Neural cell (in vitro differentiated cells): Measurements from ENCODE around the gene MED13L. TPM values are rescaled to one million over a fixed set of nuclear protein-coding genes. Genes with fewer than 3 reads are reported as not detected.

ENCODE experiments used
- H2AFZ ChIP-seq: fragments of 200-600, 300-800 bp; sonication (generic), shearing (Covaris generic); 2 replicates; pipeline ENCODE4 v1.6.0; 2014; ENCODE audit warnings: low read depth, mild to moderate bottlenecking, antibody characterized with exemption, low read length, moderate library complexity
- H3F3A ChIP-seq: fragments of 200-600 bp; shearing (Covaris generic); 2 replicates; pipeline ENCODE4 v1.6.1; 2016; ENCODE audit warnings: mild to moderate bottlenecking, moderate library complexity, mixed read lengths, antibody characterized with exemption, low read length; ENCODE audit not compliant: insufficient read depth, poor library complexity, severe bottlenecking
- H3K27ac ChIP-seq: fragments of 200-600, 300-800 bp; sonication (generic), shearing (Covaris generic); 2 replicates; pipeline ENCODE4 v1.5.1; 2014; ENCODE audit warnings: mild to moderate bottlenecking, low read length, moderate library complexity
- H3K27me3 ChIP-seq: fragments of 300-800, 200-600 bp; sonication (generic), shearing (Covaris generic); 2 replicates; pipeline ENCODE4 v1.6.0; 2014; ENCODE audit warnings: mild to moderate bottlenecking, low read depth, low read length, moderate library complexity; ENCODE audit not compliant: insufficient read depth
- H3K36me3 ChIP-seq: fragments of 300-800, 200-600 bp; sonication (generic), shearing (Covaris generic); 2 replicates; pipeline ENCODE4 v1.5.1; 2014; ENCODE audit warnings: mild to moderate bottlenecking, antibody characterized with exemption, low read length, moderate library complexity; ENCODE audit not compliant: insufficient read depth
- H3K4me2 ChIP-seq: fragments of 300-800, 200-600 bp; sonication (generic), shearing (Covaris generic); 2 replicates; pipeline ENCODE4 v1.6.0; 2014; ENCODE audit warnings: mild to moderate bottlenecking, low read length
- H3K4me3 ChIP-seq: fragments of 300-800, 200-600 bp; sonication (generic), shearing (Covaris generic); 2 replicates; pipeline ENCODE4 v1.5.1; 2014; ENCODE audit warnings: mild to moderate bottlenecking, low read length, moderate library complexity
- H3K79me2 ChIP-seq: fragments of 200-600 bp; shearing (Covaris generic); replicated peaks from 2 replicates; pipeline ENCODE4 v1.6.0; 2014; ENCODE audit warnings: mild to moderate bottlenecking, low read length, moderate library complexity; ENCODE audit not compliant: insufficient read depth
- H3K9ac ChIP-seq: fragments of 300-800, 200-600 bp; sonication (generic), shearing (Covaris generic); 2 replicates; pipeline ENCODE4 v1.6.1; 2016; ENCODE audit warnings: mild to moderate bottlenecking, low read length, mixed read lengths
- H3K9me2 ChIP-seq: fragments of 200-600 bp; shearing (Covaris generic); 2 replicates; pipeline ENCODE4 v1.6.1; 2016; ENCODE audit warnings: mild to moderate bottlenecking, low read length, mixed read lengths; ENCODE audit not compliant: insufficient read depth
- H3K9me3 ChIP-seq: fragments of 200-600, 300-800 bp; sonication (generic), shearing (Covaris generic); 2 replicates; pipeline ENCODE4 v1.6.1; 2016; ENCODE audit warnings: mild to moderate bottlenecking, mixed run types, low read length, moderate library complexity, mixed read lengths
- H4K20me1 ChIP-seq: fragments of 200-600 bp; shearing (Covaris generic); 2 replicates; pipeline ENCODE4 v1.6.1; 2016; ENCODE audit warnings: mild to moderate bottlenecking, mixed run types; ENCODE audit not compliant: insufficient read depth
- EP300 ChIP-seq: fragments of 450-650 bp; conservative IDR thresholded peaks from 2 replicates; pipeline ENCODE4 v1.6.1; 2014; ENCODE audit warnings: antibody characterized with exemption, mild to moderate bottlenecking, moderate library complexity; ENCODE audit not compliant: poor library complexity, severe bottlenecking
- EZH2 ChIP-seq: fragments of 200-600, 300-800 bp; shearing (Covaris generic), sonication (generic); IDR thresholded peaks from 2 replicates; pipeline ENCODE4 v1.6.1; 2014; ENCODE audit warnings: antibody characterized with exemption, low read length, borderline replicate concordance, mild to moderate bottlenecking; ENCODE audit not compliant: insufficient read depth, poor library complexity, severe bottlenecking
- MXI1 ChIP-seq: fragments of 450-650 bp; conservative IDR thresholded peaks from 2 replicates; pipeline ENCODE4 v1.6.1; 2014; ENCODE audit warnings: antibody characterized with exemption, mild to moderate bottlenecking; ENCODE audit not compliant: poor library complexity, severe bottlenecking
- POLR2AphosphoS5 ChIP-seq: IDR thresholded peaks from 2 replicates; pipeline ENCODE4 v1.6.1; 2012
- RAD21 ChIP-seq: fragments of 450-650 bp; conservative IDR thresholded peaks from 2 replicates; pipeline ENCODE4 v1.6.1; 2014; ENCODE audit warnings: antibody characterized with exemption, mild to moderate bottlenecking, moderate library complexity
- REST ChIP-seq: IDR thresholded peaks from 2 replicates; pipeline ENCODE4 v1.6.1; 2012; ENCODE audit warnings: borderline replicate concordance
- SMC3 ChIP-seq: fragments of 450-650 bp; conservative IDR thresholded peaks from 2 replicates; pipeline ENCODE4 v1.6.1; 2014; ENCODE audit warnings: antibody characterized with exemption, mild to moderate bottlenecking, moderate library complexity; ENCODE audit not compliant: poor library complexity
- TAF1 ChIP-seq: IDR thresholded peaks from 2 replicates; pipeline ENCODE4 v1.6.1; 2012; ENCODE audit warnings: low read depth
- polyA plus RNA-seq: library from polyadenylated mRNA; depleted of rRNA; stranded (reverse); fragments of >200 nt; gene quantifications from 2 replicates; pipeline ENCODE4 v1.2.3, GENCODE V29; 2014
- TF ChIP-seq, protein P1 (sequence below): fragments of 450-650 bp; IDR thresholded peaks from 2 replicates; pipeline ENCODE4 v1.5.1; 2014; ENCODE audit warnings: antibody characterized with exemption, mild to moderate bottlenecking, moderate library complexity; ENCODE audit not compliant: poor library complexity, severe bottlenecking

Gene MED13L
- polyA plus RNA-seq, 1 donor from 2014 or later: 38.9 TPM

DNA sequence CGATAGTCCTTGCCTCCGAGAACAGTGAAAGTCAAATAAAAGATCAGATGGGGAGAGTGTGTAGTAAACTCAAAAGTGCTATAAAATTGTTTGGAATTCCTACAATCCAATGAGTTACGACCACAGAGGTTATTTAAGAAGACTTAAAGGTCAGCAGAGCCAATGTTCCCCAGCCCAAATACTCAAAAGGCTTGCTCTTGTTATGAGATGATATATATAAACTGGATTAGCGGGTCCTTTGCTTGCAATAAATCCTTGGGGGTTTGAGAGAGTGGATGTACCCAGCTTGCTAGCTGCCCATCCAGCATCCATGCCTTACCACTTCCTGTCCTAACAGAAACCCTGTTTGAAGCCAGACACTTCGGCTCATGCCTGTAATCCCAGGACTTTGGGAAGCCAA lies 29.0 kb upstream of the MED13L start:
- no peak overlapping the region for H2AFZ ChIP-seq
- no peaks in the 10 kb centered on the region for H3K79me2 ChIP-seq
- H3K9me3 ChIP-seq: no peaks in the 10 kb centered on the region
- no peak overlapping the region for H3K4me2 ChIP-seq
- no peaks in the 10 kb centered on the region for H3F3A ChIP-seq
- H3K27ac ChIP-seq: no peak overlapping the region
- H4K20me1 ChIP-seq: no peaks in the 10 kb centered on the region
- TF ChIP-seq SMC3: no peak
- TF ChIP-seq MXI1: no peak
- TF ChIP-seq, protein P1, sequence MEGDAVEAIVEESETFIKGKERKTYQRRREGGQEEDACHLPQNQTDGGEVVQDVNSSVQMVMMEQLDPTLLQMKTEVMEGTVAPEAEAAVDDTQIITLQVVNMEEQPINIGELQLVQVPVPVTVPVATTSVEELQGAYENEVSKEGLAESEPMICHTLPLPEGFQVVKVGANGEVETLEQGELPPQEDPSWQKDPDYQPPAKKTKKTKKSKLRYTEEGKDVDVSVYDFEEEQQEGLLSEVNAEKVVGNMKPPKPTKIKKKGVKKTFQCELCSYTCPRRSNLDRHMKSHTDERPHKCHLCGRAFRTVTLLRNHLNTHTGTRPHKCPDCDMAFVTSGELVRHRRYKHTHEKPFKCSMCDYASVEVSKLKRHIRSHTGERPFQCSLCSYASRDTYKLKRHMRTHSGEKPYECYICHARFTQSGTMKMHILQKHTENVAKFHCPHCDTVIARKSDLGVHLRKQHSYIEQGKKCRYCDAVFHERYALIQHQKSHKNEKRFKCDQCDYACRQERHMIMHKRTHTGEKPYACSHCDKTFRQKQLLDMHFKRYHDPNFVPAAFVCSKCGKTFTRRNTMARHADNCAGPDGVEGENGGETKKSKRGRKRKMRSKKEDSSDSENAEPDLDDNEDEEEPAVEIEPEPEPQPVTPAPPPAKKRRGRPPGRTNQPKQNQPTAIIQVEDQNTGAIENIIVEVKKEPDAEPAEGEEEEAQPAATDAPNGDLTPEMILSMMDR: no peak
- no peak for TF ChIP-seq EP300
- TF ChIP-seq POLR2AphosphoS5: no peak
- TF ChIP-seq RAD21: no peak
- TF ChIP-seq TAF1: no peak
- TF ChIP-seq REST: no peak
- TF ChIP-seq EZH2: no peak
- no peak overlapping the region for H3K9ac ChIP-seq
- no peak overlapping the region for H3K4me3 ChIP-seq
- no peaks in the 10 kb centered on the region for H3K27me3 ChIP-seq
- no peaks in the 10 kb centered on the region for H3K36me3 ChIP-seq
- no peaks in the 10 kb centered on the region for H3K9me2 ChIP-seq

GRCh38 chr12:116304621-116305020 lies 27.1 kb upstream of the MED13L start:
- Histone ChIP-seq H3F3A (no peaks in the 10 kb centered on the region), H2AFZ (no peak overlapping the region), H3K27ac (no peak overlapping the region), H3K4me3 (no peak overlapping the region), H4K20me1 (no peaks in the 10 kb centered on the region), H3K4me2 (no peak overlapping the region), H3K9me3 (no peaks in the 10 kb centered on the region), H3K36me3 (no peaks in the 10 kb centered on the region), H3K9ac (no peak overlapping the region), H3K9me2 (no peaks in the 10 kb centered on the region), H3K27me3 (no peaks in the 10 kb centered on the region), H3K79me2 (no peaks in the 10 kb centered on the region)
- no peak for TF ChIP-seq RAD21
- TF ChIP-seq, protein P1: no peak
- no peak for TF ChIP-seq POLR2AphosphoS5
